DND-41 (cell line): ENCODE data around the gene RSF1.

Source experiments
- EZH2 ChIP-seq: IDR thresholded peaks from 3 replicates; pipeline ENCODE4 v1.6.1; 2012; ENCODE audit warnings: borderline replicate concordance, low read depth, mild to moderate bottlenecking, moderate library complexity, low read length, inconsistent platforms; ENCODE audit not compliant: severe bottlenecking
- TF ChIP-seq, protein P1 (sequence below): IDR thresholded peaks from 2 replicates; pipeline ENCODE4 v1.5.1; 2012; ENCODE audit warnings: borderline replicate concordance, low read length, moderate library complexity, mild to moderate bottlenecking; ENCODE audit not compliant: poor library complexity, severe bottlenecking; ENCODE audit errors: extremely low read depth

DNA sequence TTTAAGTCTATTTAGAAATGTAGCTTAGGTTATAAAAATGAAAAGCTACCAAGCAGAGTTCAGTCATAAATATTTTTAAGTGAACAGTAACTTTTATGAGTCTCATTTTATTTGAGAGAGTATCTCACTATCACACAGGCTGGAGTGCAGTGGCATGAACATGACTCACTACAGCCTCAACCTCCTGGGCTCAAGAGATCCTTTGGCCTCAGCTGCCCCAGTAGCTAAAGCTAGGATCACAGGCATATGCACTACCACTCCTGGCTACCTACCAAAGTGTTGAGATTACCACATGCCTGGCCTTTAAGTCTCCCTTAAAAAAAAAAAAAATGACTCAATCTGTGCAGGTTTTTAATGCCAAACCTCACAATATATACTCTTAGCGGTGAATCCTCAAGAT is 148.3 kb downstream of the RSF1 start:
- TF ChIP-seq, protein P1, sequence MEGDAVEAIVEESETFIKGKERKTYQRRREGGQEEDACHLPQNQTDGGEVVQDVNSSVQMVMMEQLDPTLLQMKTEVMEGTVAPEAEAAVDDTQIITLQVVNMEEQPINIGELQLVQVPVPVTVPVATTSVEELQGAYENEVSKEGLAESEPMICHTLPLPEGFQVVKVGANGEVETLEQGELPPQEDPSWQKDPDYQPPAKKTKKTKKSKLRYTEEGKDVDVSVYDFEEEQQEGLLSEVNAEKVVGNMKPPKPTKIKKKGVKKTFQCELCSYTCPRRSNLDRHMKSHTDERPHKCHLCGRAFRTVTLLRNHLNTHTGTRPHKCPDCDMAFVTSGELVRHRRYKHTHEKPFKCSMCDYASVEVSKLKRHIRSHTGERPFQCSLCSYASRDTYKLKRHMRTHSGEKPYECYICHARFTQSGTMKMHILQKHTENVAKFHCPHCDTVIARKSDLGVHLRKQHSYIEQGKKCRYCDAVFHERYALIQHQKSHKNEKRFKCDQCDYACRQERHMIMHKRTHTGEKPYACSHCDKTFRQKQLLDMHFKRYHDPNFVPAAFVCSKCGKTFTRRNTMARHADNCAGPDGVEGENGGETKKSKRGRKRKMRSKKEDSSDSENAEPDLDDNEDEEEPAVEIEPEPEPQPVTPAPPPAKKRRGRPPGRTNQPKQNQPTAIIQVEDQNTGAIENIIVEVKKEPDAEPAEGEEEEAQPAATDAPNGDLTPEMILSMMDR = no peak
- TF ChIP-seq EZH2 = no peak
